Amygdala (tissue), 56 donors: ENCODE data around the gene PWWP2B.

Experiments used
- DNase-seq, 56 donors: peaks; one replicate each; lab custom pipeline; 2025; lab: John Stamatoyannopoulos, UW

Gene PWWP2B

DNA sequence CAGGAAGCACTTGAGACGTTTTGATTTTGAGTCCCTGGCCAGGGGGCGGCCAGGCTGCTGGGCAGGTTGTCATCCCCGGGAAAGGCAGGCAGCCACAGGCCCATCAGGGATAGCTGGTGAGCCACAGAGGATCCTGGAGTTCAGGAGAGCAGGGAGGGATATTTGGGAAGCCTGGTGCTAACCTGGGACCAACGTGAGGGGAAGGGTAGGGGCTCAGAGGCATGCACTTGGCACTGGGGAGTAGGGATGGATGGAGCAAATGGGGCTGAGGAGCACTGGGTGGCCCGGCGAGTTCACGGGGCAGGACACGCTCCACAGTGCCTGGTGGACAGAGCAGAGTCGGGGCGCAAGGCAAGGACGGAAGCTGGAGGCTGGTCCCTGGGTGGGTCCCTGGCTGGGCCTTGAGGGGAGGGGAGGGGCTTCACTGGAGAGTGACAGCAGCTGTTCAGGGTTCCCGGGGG, 34.8 kb upstream of the PWWP2B start:
- DNase-seq, result no peak

DNA sequence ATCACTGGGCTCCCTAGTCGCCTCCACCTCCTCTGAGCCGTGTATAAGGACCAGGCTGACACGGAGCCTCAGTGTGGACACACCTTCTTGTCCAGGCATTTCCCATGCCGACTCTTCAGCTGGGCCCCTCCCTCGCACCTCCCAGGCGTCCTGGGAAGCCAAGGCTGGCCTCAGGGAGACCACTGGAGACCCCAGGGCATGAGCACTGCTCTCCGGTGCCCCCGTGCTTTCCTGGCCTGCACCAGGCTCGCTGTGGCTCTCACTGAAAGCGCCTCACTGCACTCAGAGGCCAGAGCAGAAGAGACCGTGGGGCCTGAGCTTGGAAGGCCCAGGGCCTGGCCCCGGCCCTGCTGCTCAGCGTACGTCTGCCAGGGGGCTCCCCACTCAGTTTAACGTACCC, 33.6 kb upstream of the PWWP2B start:
- DNase-seq, result no peak

DNA sequence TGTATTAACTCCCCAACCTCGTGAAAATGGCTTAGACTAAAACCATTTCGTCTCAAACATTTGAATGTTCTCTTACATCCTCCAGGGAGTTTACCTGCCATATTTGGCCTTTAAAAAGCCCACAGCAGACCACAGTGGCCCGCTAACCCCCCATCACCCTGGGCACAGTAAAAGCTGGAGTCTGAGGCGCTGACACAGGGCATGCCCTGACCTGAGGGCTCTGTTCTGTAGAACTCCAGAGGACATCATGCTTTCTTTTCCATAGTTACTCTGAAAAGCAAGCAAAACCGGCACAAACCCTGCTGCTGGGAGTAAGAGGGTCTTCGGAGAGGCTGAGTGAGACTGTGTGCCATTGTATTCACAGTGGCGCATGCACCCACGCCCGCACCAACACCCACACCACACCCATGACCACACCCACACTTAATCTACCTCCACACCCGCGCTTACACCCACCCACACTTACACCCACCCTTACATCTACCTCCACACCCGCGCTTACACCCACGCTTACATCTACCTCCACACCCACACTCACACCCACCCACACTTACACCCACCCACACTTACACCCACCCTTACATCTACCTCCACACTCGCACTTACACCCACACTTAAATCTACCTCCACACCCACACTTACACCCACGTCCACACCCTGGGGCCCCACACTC, 32.9 kb upstream of the PWWP2B start:
- peak in 33 of 56 donors; percentile 6 to 97 (median 37) for DNase-seq

DNA sequence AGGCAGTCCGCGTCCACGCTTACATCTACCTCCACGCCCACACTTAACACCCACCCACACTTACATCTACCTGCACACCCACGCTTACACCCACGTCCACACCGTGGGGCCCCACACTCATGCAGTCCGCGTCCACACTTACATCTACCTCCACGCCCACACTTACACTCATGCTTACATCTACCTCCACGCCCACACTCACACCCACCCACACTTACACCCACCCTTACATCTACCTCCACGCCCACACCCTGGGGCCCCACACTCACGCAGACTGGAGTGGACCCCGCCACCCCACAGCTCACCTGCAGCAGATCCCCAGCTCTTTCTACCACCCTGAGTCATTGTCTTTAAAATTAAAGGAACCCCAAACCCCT, 32.4 kb upstream of the PWWP2B start:
- peak in 8 of 56 donors; percentile 19 to 97 (median 48) for DNase-seq

DNA sequence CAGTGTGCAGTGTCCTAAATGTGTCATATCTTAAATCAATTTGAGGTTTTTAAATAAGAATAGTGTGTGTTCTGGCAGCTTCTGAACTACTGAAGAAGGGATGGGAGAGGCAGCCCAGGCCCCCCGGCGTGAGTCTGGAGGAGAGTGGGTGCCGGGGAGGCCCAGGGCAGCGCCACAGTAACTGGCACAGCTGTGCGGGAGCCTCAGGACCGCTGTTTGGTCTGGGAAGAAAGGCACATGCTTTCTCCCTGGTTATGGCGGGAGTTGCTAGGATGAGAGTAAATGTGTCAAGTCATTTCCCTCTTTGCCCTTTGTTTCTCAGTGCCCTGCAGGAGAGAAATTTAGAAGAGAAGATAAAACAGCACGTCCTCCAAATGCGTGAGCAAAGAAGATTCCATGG, 31.9 kb upstream of the PWWP2B start:
- no peak for DNase-seq

DNA sequence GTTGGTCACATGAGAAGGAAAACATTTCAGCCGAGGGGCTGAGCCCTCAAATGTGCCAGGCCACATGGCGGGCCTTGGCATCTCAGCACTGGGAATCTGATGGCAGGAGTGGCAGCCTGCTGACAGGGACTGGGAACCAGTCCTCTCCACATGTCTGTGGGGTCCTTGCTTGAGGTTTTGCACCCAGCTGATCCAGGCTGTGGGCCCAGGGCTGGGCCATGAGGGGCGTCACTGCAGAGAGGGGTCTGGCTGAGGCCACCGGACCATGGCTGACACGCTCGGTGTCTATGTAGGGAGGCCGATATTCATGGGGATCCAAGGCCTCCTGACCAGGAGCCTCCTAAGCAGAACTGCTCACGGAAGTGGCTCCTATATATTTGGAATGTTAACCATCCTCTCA, 31.0 kb upstream of the PWWP2B start:
- no peak for DNase-seq

DNA sequence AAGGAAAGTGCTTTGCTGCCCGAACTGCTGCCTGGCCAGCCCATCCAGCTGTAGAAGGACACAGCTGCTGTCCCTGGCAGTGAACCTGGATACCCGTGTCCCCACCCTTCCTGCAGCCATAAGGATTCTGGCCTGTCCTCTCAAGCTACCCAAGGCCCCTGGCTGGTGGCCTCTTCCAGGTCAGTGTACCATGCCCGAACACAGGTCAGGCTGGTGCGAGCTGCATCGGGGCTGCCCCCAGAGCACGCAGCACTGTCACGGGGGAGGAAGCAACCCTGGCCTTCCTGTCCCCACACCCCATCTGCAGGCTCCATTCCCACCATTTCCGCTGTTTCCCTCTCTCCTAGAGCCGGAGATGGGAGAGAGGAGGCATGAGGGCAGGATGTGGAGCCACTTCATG, 30.5 kb upstream of the PWWP2B start:
- no peak for DNase-seq

DNA sequence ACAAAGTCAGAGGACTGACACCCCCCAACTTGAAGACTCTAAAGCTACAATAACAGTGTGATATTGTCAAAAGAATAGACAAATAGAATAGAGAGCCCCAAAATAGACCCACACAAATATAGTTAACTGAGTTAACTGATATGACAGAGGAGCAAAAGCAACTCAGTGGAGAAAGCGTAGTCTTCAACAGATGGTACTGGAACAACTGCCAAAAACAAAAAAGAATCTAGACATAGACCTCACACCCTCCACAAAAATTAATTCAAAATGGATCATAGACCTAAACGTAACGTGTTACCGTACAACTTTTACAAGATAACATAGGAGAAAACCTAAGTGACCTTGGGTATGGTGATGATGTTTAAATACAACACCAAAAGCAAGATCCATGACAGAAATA, 28.6 kb upstream of the PWWP2B start:
- DNase-seq, result no peak

DNA sequence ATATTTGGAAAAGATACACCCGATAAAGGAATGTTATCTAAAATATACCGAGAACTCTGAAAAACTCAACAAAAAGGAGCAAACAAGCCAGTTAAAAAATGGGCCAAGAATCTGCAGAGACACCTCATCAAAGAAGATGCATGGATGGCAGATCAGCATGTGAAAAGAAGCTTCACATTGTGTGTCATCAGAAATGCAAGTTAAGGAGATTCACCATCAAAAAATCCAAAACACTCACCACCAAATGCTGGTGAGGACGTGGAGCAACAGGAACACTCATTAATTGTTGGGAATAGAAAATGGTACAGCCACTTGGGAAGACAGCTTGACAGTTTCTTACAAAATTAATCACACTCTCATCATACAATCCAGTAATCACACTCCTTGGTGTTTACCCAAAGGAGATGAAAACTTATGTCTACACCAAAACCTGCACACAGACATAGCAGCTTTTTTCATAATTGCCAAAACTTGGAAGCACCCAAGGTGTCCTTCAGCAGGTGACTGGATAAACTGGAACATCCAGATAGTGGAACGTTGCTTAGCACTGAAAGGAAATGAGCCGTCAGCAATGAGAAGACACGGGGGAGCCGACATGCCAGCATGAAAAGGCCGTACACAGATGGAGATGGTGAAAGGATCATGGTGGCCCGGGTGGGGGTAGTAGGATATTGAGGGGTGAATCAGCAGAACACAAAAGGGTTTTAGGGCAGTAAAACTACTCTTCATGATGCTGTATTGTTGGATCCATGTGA, 27.9 kb upstream of the PWWP2B start:
- no peak for DNase-seq

DNA sequence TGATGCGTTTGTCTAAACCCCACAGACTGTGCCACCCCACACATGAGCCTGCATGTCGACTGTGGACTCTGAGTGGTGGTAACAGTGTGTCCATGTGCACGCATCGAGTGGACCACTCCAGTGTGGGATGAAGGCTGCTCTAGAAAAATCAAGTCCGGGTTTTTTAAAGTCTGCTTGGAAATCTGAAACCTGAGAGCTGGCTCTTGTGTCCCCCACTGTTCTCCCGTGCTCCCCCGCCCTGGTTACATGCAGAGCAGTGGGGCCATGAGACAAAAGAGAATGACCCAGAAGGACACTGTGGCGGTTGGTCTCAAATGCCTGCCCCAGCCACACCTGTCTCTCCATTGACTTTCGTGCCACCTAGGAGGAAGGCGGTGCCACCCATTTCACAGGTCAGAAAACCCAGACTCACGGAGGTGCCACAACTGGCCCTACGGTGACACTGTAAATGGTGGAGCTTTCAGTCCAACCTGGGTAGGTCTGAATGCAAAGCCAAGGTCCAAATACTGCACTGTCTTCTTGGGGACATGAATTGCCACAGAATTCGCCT, 27.3 kb upstream of the PWWP2B start:
- DNase-seq, result no peak

DNA sequence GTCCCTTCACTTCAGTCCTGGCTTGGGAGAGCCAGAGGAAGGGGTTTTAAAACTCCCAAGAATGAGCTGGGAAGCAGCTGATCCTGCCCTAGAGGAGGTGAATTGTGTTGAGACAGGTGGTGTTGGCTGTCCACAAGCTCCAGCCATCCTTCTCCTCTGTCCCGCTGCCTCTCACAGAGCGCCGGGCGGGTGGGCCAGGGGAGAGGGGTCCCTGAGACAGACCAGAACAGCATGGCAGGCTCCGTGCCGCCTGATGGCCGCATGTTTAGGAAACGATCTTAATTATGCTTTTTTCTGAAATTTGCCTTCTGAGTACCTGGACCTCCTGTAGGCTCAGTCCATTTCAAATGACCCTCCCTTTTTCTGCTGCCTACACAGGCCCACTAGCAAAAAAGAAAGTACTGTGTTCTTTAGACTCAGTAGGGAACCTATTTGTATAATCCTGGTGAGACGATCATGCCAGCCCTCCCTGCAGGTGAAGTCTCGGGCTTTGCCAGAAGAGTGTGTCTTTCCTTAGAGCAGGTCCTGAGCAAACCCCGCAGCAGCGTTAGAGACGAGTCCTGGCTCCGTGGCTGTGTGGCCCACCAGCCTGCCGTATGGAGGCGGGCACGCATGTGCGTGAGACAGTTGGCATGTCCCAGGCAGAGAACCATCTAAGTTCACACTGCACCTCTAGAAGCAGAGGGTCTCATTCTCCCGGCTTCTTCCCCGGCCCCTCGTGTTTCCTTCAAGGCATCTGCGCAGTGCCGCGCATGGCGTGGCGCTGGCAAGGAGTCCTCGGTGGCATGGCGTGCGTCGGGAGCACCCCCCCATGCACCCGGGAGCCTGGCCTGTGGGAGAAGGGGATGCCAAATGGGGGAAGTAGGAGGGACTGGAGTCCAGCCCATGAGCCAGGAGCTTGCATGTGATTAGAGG, 26.3 kb upstream of the PWWP2B start:
- DNase-seq, result no peak

DNA sequence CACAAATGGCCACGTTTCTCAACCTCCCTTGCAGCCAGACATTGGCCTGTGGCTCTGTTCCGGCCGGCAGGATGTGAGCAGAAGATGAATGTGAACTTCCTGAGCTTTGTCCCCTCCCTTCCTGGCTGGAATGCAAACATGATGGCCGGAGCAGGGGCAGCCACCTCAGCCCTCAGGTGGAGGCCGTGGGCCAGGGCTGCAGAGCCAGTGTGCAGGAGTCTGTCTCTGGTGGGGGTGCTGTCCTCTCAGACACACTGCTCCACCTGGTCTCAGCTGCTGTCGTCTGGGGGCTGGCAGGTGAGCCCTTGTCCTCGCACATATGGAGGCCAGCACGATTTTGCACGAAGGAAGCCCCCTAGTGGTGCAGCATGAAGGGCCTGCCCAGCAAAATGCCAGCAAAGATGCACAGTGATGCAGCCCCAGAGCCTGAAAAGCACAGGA, 25.3 kb upstream of the PWWP2B start:
- no peak for DNase-seq

DNA sequence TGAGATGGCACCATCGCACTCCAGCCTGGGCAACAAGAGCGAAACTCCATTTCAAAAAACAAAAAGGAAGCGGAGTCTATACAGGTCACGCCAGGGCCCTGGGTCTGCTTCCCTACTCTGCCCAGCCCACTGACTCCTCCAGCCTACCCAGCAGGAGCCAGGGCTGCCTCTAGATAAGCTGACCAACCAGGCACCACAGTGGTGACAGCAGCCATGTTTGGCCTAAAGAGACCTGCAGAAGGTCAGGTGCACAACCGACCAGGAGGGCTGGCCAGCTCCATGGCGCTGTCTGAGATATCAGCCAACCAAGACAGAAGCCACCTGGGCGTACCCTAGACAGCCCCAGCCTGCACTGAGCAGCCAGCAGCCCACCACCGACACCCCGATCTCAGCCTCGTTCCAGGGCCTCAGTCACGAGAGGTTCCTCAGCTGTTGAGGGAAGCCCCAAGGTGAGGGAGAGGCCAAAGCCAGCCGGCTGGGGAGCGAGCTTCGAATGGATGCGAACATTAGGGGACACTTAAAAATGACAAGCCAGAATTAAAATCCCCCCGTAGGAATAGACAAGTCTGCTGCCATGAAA, 24.4 kb upstream of the PWWP2B start:
- DNase-seq, result no peak

DNA sequence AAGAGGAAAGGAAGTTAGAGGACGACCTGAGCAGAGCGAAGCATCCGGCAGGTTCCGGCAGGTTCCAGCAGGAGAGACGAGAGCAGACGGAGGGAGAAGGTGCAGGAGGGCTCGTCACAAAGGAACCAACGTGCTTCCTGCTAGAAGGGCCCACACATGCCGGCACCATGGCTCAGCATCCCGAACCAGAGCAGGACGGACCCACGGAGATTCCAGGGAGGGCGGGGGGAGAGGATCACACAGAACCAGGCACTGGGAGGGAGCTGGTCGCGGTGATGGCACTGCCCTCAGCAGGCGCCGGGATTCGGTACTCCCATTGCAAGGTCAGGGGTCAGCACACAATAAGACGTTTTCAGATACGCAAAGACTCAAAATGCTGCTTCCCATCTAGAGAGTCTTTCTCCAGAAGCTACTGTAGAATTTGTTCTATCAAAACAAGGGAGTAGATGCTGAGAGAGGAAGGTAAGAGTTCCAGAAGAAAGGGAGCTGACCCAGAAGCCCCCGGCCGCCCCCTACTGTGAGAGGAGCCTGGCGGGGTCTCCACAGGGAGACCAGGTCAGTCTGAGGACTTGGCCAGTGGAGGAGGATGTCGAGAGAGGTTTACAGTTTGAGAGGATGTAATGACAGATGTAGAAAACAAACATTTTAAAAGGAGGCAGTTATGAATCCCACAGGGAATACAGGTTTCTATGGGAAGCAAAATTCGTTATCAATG, 23.6 kb upstream of the PWWP2B start:
- no peak for DNase-seq

DNA sequence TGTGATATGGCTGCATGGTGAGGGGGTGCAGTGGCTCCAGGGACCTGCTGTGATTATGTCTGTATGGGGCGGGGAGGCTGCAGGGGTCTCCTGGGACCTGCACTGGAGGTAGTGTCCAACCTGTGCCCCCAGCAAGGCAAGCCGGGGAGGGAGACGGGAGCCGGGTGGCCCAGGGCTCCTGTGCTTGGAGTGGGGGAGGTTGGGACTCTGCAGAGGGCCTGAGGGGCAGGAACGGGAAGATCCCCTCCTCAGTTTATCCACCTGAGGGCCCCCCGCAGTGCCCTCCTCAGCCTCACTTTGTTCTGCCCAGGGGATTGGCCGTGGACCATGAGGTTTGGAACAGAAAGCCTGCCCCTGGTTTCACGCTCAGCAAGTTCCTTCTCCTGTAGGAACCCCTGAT, 22.8 kb upstream of the PWWP2B start:
- no peak for DNase-seq

DNA sequence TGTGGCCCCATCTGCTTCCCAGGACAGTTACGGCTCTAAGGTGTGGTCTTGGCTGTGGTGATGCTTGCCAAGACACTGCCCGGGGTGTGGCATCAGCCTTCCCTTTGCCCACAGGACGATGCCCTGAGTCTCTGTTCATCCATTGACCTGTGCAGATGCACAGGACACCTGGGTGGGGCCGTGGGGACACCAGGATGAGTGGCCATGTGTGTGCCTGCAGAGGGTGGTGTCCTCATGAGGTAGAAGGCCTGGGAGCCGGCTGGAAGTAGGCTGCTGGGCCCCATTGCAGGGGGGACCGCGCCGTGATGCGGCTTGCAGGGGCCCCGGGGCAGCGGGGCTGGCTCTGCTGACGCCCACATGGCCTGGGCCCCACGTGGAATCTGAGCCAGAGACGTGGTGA, 22.4 kb upstream of the PWWP2B start:
- DNase-seq, result no peak

DNA sequence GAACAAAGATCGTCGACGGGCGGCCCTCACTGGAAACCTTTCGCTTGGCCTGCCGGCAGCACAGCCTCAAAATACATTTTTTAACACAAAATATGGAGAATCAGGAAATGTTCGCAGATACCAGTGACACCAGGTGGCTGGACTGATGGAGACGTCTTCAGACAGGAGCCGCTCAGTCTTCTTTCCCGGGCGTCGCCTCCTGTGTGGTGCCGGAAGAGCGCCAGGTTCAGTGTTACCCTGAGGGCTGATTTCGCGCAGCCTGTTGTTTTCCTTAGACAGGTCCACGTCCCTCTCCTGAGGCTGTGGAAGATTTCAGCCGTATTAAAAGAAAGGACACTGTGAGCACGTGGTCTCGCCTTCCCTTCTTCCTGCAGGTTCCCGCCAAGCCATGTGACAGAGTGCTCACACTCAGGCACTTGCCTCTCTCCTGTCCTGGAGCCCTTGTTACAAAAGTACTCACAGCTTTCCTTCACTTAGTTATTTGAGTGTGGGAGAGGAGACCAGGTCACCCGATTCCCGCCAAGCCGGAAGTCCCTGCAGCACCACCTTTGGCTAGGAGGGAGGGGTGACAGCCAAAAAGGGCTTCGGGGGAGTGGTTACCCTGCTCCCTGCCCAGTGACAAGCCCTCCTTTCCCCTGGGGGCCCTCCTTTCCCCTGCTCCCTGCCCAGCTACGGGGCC, 21.7 kb upstream of the PWWP2B start:
- no peak for DNase-seq

DNA sequence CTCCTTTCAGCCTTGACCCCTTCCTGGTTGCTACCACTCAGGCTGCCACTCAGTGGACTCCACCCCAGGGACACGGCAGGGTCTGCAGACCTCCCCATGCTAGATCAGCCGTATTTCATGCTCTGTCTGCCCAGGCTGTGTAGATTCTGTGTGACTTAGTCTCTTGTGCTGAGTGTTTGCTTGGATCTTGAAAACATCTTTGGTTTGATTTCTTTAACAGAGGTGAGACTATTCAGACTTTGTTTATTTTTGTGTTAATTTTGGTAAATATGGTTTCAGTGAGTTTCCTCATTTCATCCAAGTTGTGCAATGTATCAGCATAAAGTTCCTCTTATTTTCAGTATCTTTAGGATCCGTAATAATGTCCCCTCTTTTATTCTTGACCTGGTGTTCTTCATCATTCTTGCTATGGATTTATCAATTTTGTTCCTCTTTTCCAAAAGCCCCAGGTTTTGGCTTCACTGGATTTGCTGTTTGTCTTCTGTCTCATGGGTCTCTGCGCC, 21.2 kb upstream of the PWWP2B start:
- no peak for DNase-seq

DNA sequence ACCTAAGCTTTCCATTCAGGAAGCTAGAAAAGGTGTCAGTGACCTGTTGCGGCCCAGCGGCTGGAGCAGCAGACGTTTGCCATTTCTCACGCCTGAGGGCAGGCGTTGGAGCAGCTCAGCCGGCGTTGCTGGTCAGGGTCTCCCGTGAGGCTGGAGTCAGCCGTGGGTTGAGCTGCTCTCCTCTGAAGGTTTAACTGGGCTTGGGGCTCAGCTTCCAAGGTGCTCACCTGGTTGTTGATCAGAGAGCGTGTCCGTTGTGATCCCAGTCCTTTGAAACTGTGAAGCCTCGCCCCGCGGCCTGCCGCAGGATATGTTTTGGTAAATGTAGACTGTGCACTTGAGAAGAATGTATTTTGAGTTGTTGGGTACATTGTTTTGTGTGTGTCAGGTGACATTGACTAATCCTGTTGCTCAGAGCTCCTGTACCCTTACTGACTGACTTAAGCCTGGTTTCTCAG, 20.6 kb upstream of the PWWP2B start:
- no peak for DNase-seq
